Measurements from ENCODE around the gene ZGPAT.

The ZGPAT gene

DNA sequence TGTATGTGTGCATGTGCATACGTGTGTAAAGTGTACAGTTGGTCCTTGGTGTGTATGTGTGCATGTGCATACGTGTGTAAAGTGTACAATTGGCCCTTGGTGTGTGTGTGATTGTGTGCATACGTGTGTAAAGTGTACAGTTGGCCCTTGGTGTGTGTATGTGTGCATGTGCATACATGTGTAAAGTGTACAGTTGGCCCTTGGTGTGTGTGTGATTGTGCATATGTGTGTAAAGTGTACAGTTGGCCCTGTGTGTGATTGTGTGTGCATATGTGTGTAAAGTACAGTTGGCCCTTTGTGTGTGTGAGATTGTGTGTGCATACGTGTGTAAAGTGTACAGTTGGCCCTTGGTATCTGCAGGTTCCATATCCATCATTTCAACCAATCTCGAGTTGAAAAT is 23.6 kb downstream of the ZGPAT start:
- no peak for DNase-seq (ENCODE audit: low read depth, low spot score)
- TF ChIP-seq SUZ12 (IDR thresholded peaks at IDR 0.05; ENCODE audit: extremely low read depth, insufficient read depth, insufficient read length), result no peak
- TF ChIP-seq ZNF274 (IDR thresholded peaks at IDR 0.05; ENCODE audit: low read depth, low read length), result no peak
- no peaks in the 10 kb centered on the region for H3K27me3 ChIP-seq (ENCODE audit: insufficient read depth, insufficient read length)
- no peaks in the 10 kb centered on the region for H3K9me3 ChIP-seq (ENCODE audit: insufficient read depth, low read length)
- no peaks in the 10 kb centered on the region for H3K4me1 ChIP-seq (ENCODE audit: insufficient read depth, insufficient read length)
- no peak overlapping the region for H3K4me3 ChIP-seq (ENCODE audit: insufficient read length, low read depth)
- H3K9ac ChIP-seq (ENCODE audit: insufficient read length, low read depth), result no peak overlapping the region
- H3K36me3 ChIP-seq (ENCODE audit: insufficient read depth, insufficient read length, low read length), result peaks cover 66% of the 10 kb centered on the region

DNA sequence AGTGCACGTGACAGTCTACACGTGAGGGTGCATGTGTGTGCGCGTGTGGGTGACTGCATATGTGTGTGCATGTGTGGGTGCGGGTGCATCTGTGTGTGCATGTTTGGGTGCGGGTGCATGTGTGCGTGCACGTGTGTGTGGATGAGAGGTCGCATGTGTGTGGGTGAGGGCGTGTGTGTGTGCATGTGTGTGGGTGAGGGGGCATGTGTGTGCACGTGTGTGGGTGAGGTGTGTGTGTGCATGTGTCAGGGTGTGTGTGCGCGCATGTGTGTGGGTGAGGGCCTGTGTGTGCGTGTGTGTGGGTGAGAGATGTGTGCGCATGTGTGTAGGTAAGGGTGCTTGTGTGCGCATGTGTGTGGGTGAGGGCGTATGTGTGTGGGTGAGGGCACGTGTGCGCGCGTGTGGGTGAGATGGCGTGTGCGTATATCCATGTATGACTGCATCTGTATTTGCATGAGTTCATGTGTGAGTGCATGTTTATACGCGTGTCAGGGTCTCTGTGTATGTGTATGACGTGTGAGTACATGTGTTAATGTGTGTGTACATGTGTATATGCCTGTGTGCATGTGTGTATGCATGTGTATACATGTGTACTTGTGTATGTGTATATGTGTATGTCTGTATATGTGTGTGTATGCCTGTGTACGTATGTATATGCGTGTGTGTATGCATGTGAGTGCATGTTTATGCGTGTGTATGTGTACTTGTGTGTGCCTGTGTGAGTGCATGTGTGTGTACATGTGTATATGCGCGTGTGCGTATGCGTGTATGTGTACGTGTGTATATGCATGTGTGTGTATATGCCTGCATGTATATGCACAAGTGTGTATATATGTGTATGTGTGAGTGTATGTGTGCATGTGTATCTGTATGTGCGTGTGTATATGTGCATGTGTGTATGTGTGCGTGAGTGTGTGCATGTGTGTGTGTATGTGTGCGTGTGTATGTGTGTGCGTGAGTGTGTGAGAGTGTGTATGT is 24.6 kb downstream of the ZGPAT start:
- Histone ChIP-seq H3K9me3 (ENCODE audit: insufficient read depth, low read length) (no peaks in the 10 kb centered on the region), H3K4me1 (ENCODE audit: insufficient read depth, insufficient read length) (peaks cover 4% of the 10 kb centered on the region), H3K36me3 (ENCODE audit: insufficient read depth, insufficient read length, low read length) (peaks cover 72% of the 10 kb centered on the region), H3K4me3 (ENCODE audit: insufficient read length, low read depth) (no peak overlapping the region), H3K27me3 (ENCODE audit: insufficient read depth, insufficient read length) (no peaks in the 10 kb centered on the region), H3K9ac (ENCODE audit: insufficient read length, low read depth) (no peak overlapping the region)
- DNase-seq (ENCODE audit: low read depth, low spot score), result no peak
- no peak for TF ChIP-seq YY1 (IDR thresholded peaks at IDR 0.05; ENCODE audit: insufficient read depth, insufficient read length)
- no peak for TF ChIP-seq SUZ12 (IDR thresholded peaks at IDR 0.05; ENCODE audit: extremely low read depth, insufficient read depth, insufficient read length)
- TF ChIP-seq ZNF274 (IDR thresholded peaks at IDR 0.05; ENCODE audit: low read depth, low read length), result no peak

DNA sequence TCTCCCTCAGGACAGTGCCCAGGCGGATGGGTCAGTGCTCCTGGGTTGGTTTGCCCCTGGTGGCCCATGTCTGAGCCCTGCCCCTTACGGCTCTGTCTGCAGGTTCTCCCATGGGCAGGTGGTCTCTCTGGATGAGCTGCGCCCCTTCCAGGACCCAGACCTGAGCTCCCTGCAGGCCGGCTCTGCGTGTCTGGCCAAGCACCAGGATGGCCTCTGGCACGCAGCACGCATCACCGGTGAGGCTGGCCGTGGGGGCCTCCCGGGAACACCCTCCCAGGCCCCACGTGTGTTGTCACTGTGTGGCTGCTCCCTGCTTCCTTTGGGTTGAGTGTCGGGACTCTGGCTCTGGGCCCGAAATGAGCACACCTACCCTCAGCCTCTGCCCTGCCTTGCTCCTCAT is 25.3 kb downstream of the ZGPAT start:
- Histone ChIP-seq H3K4me3 (ENCODE audit: insufficient read length, low read depth) (no peak overlapping the region), H3K4me1 (ENCODE audit: insufficient read depth, insufficient read length) (peaks cover 4% of the 10 kb centered on the region), H3K36me3 (ENCODE audit: insufficient read depth, insufficient read length, low read length) (peaks cover 74% of the 10 kb centered on the region), H3K9me3 (ENCODE audit: insufficient read depth, low read length) (no peaks in the 10 kb centered on the region), H3K9ac (ENCODE audit: insufficient read length, low read depth) (no peak overlapping the region), H3K27me3 (ENCODE audit: insufficient read depth, insufficient read length) (no peaks in the 10 kb centered on the region)
- TF ChIP-seq YY1 (IDR thresholded peaks at IDR 0.05; ENCODE audit: insufficient read depth, insufficient read length) (no peak), SUZ12 (IDR thresholded peaks at IDR 0.05; ENCODE audit: extremely low read depth, insufficient read depth, insufficient read length) (no peak), ZNF274 (IDR thresholded peaks at IDR 0.05; ENCODE audit: low read depth, low read length) (no peak)
- DNase-seq (ENCODE audit: low read depth, low spot score), result no peak

DNA sequence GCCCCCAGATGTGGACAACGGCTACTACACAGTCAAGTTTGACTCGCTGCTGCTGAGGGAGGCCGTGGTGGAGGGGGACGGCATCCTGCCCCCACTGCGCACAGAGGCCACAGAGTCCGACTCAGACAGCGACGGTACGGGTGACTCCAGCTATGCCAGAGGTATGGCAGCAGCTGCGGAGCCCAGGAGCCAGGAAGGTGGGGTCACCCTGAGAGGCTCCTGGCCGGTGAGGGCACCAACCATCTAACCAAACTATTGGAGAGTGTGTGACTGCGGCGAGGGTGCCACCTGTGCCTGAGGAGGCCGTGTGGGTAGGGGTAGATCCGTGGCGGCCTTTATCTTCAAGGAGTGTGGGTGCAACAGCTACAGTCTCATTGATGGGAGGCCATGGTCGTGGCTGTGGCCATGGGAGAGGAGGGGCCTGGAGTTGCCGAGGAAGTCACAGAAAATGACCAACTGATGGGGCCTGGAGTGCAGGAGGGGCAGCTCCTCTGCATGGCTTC is 25.8 kb downstream of the ZGPAT start:
- no peak overlapping the region for H3K4me3 ChIP-seq (ENCODE audit: insufficient read length, low read depth)
- H3K36me3 ChIP-seq (ENCODE audit: insufficient read depth, insufficient read length, low read length), result peaks cover 79% of the 10 kb centered on the region
- TF ChIP-seq SUZ12 (IDR thresholded peaks at IDR 0.05; ENCODE audit: extremely low read depth, insufficient read depth, insufficient read length) (no peak), YY1 (IDR thresholded peaks at IDR 0.05; ENCODE audit: insufficient read depth, insufficient read length) (no peak), ZNF274 (IDR thresholded peaks at IDR 0.05; ENCODE audit: low read depth, low read length) (no peak)
- H3K4me1 ChIP-seq (ENCODE audit: insufficient read depth, insufficient read length), result peaks cover 9% of the 10 kb centered on the region
- no peaks in the 10 kb centered on the region for H3K27me3 ChIP-seq (ENCODE audit: insufficient read depth, insufficient read length)
- no peak overlapping the region for H3K9ac ChIP-seq (ENCODE audit: insufficient read length, low read depth)
- H3K9me3 ChIP-seq (ENCODE audit: insufficient read depth, low read length), result no peaks in the 10 kb centered on the region
- no peak for DNase-seq (ENCODE audit: low read depth, low spot score)

DNA sequence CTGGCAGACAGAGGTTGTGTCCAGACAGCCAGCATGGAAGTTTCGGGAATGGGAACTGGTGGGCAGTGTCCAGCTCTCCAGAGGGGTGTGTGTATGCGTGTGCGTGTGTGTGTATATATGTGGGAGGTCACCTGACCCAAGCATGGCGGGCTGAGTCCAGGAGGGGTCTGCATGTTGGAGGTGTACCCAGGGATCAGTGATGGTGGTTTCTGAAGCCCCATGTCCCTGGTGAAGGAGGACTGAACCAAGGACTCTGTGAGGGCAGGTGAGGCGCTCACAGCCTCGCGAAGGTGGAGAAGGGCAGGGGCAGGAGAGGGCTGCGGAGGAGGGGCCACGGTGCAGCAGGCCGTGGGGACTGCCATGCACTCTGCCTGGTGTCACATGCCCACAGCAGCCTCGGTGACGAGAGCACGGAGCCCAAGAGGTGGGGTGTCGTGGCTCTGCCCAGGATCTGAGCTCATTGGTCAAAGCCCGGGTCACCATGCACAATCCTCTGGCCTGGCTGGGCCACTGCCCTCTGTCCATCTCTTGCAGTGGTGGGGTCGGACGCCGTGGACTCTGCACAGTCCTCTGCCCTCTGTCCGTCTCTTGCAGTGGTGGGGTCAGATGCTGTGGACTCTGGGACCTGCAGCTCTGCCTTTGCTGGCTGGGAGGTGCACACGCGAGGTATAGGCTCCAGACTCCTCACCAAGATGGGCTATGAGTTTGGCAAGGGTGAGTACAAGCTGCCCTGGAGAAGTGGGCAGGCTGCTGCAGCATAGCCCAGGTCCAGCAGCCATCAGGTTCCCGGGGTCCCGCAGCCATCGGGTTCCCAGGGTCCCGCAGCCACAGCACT is 26.5 kb downstream of the ZGPAT start:
- Histone ChIP-seq H3K9ac (ENCODE audit: insufficient read length, low read depth) (no peak overlapping the region), H3K27me3 (ENCODE audit: insufficient read depth, insufficient read length) (no peaks in the 10 kb centered on the region), H3K9me3 (ENCODE audit: insufficient read depth, low read length) (no peaks in the 10 kb centered on the region), H3K4me1 (ENCODE audit: insufficient read depth, insufficient read length) (peaks cover 12% of the 10 kb centered on the region), H3K36me3 (ENCODE audit: insufficient read depth, insufficient read length, low read length) (peaks cover 79% of the 10 kb centered on the region), H3K4me3 (ENCODE audit: insufficient read length, low read depth) (no peak overlapping the region)
- TF ChIP-seq ZNF274 (IDR thresholded peaks at IDR 0.05; ENCODE audit: low read depth, low read length) (no peak), YY1 (IDR thresholded peaks at IDR 0.05; ENCODE audit: insufficient read depth, insufficient read length) (no peak), SUZ12 (IDR thresholded peaks at IDR 0.05; ENCODE audit: extremely low read depth, insufficient read depth, insufficient read length) (no peak)
- DNase-seq (ENCODE audit: low read depth, low spot score), result no peak

DNA sequence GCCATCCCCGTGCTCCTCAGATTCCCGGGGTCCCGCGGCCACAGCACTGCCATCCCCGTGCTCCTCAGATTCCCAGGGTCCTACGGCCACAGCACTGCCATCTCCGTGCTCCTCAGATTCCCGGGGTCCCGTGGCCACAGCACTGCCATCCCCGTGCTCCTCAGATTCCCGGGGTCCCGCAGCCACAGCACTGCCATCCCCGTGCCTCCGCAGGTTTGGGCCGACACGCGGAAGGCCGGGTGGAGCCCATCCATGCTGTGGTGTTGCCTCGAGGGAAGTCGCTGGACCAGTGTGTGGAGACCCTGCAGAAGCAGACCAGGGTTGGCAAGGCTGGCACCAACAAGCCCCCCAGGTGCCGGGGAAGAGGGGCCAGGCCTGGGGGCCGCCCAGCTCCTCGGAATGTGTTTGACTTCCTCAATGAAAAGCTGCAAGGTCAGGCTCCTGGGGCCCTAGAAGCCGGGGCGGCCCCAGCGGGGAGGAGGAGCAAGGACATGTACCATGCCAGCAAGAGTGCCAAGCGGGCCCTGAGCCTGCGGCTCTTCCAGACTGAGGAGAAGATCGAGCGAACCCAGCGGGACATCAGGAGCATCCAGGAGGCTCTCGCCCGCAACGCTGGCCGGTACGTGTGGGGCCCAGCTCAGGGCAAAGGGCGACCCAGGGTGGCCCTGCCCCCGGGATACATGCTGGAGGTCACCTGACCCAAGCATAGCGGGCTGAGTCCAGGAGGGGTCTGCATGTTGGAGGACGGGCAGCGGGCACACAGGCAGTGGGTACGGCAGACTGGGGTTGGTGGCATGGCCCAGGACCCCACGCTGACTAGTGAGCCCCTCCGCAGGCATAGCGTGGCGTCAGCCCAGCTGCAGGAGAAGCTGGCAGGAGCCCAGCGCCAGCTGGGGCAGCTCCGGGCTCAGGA is 27.4 kb downstream of the ZGPAT start:
- no peak for TF ChIP-seq ZNF274 (IDR thresholded peaks at IDR 0.05; ENCODE audit: low read depth, low read length)
- TF ChIP-seq SUZ12 (IDR thresholded peaks at IDR 0.05; ENCODE audit: extremely low read depth, insufficient read depth, insufficient read length), result no peak
- TF ChIP-seq YY1 (IDR thresholded peaks at IDR 0.05; ENCODE audit: insufficient read depth, insufficient read length), result no peak
- H3K36me3 ChIP-seq (ENCODE audit: insufficient read depth, insufficient read length, low read length), result peaks cover 70% of the 10 kb centered on the region
- no peak for DNase-seq (ENCODE audit: low read depth, low spot score)
- peaks cover 12% of the 10 kb centered on the region for H3K4me1 ChIP-seq (ENCODE audit: insufficient read depth, insufficient read length)
- no peaks in the 10 kb centered on the region for H3K27me3 ChIP-seq (ENCODE audit: insufficient read depth, insufficient read length)
- H3K9ac ChIP-seq (ENCODE audit: insufficient read length, low read depth), result no peak overlapping the region
- H3K4me3 ChIP-seq (ENCODE audit: insufficient read length, low read depth), result no peak overlapping the region
- no peaks in the 10 kb centered on the region for H3K9me3 ChIP-seq (ENCODE audit: insufficient read depth, low read length)
